ENCODE results near the gene SENP7. TPM values are rescaled to one million over a fixed set of nuclear protein-coding genes. Genes with fewer than 3 reads are reported as not detected.

SENP7 gene
- total RNA-seq, 1 donor from 2014 or later: 11.8 TPM

- no peak for TF ChIP-seq CTCF (conservative IDR thresholded peaks at IDR 0.05; ENCODE audit: low read depth, low read length)
- no peak overlapping the region for H3K4me3 ChIP-seq (ENCODE audit: low read depth, low read length)
- DNase-seq (ENCODE audit: low read depth): no peak
Observed at GRCh38 chr3:101531473-101532086, 18.6 kb upstream of the SENP7 start.

GRCh38 chr3:101530686-101531047 lies 17.7 kb upstream of the SENP7 start:
- no peak overlapping the region for H3K4me3 ChIP-seq (ENCODE audit: low read depth, low read length)
- DNase-seq (ENCODE audit: low read depth): no peak
- TF ChIP-seq CTCF (conservative IDR thresholded peaks at IDR 0.05; ENCODE audit: low read depth, low read length): no peak

- TF ChIP-seq CTCF (conservative IDR thresholded peaks at IDR 0.05; ENCODE audit: low read depth, low read length): no peak
Observed at GRCh38 chr3:101529816-101530685, 17.0 kb upstream of the SENP7 start.

GRCh38 chr3:101527906-101528305 lies 14.9 kb upstream of the SENP7 start:
- DNase-seq (ENCODE audit: low read depth): no peak
- no peak for TF ChIP-seq CTCF (conservative IDR thresholded peaks at IDR 0.05; ENCODE audit: low read depth, low read length)
- no peak overlapping the region for H3K4me3 ChIP-seq (ENCODE audit: low read depth, low read length)

More at GRCh38 chr3:101529816-101530685, 17.0 kb upstream of the SENP7 start:
- no peak for DNase-seq (ENCODE audit: low read depth)
- no peak overlapping the region for H3K4me3 ChIP-seq (ENCODE audit: low read depth, low read length)

- TF ChIP-seq CTCF (conservative IDR thresholded peaks at IDR 0.05; ENCODE audit: low read depth, low read length): no peak
- no peak for DNase-seq (ENCODE audit: low read depth)
- H3K4me3 ChIP-seq (ENCODE audit: low read depth, low read length): no peak overlapping the region
Observed at GRCh38 chr3:101527441-101527840, 14.4 kb upstream of the SENP7 start.

GRCh38 chr3:101521211-101521701 lies 8.2 kb upstream of the SENP7 start:
- TF ChIP-seq CTCF (conservative IDR thresholded peaks at IDR 0.05; ENCODE audit: low read depth, low read length): no peak
- DNase-seq (ENCODE audit: low read depth): no peak
- no peak overlapping the region for H3K4me3 ChIP-seq (ENCODE audit: low read depth, low read length)
